Mesodermal cell (in vitro differentiated cells): ENCODE data around the gene FKBP10.
A peak's percentile ranks its signal among the peaks of the same experiment; 100 is the strongest.
"Not testable (repeated sequence)": the region's sequence is repeated elsewhere in the genome, so short reads cannot be mapped to it uniquely, and the experiment has no call there.

Experiments
- H3K27ac ChIP-seq: 2 replicates; pipeline ENCODE4 v1.7.0; 2013; ENCODE audit warnings: mild to moderate bottlenecking, low read depth, low read length, moderate library complexity; ENCODE audit not compliant: severe bottlenecking
- H3K36me3 ChIP-seq: 2 replicates; pipeline ENCODE4 v1.7.1; 2013; ENCODE audit warnings: mild to moderate bottlenecking, low read length, moderate library complexity; ENCODE audit not compliant: control insufficient read depth, insufficient read depth
- H3K4me1 ChIP-seq: one replicate; pipeline ENCODE4 v1.7.1; 2013; ENCODE audit warnings: mild to moderate bottlenecking, low read length; ENCODE audit not compliant: insufficient read depth, control insufficient read depth, poor library complexity, severe bottlenecking
- H3K4me3 ChIP-seq: 2 replicates; pipeline ENCODE4 v1.7.0; 2013; ENCODE audit warnings: low read length, control low read depth, mild to moderate bottlenecking; ENCODE audit not compliant: insufficient read depth, poor library complexity, severe bottlenecking; ENCODE audit errors: extremely low read depth
- H3K9me3 ChIP-seq: 2 replicates; pipeline ENCODE4 v1.7.1; 2013; ENCODE audit warnings: mild to moderate bottlenecking, low read length, moderate library complexity; ENCODE audit not compliant: control insufficient read depth
- WGBS, 2 experiments: methylation state at CpG; one replicate each; pipeline ENCODE4 v1.1.5; 2013; ENCODE audit warnings: missing lambda C conversion rate in 2 of 2; ENCODE audit not compliant: insufficient coverage in 2 of 2; 5-methylcytosine and 5-hydroxymethylcytosine counted together

Gene FKBP10

DNA sequence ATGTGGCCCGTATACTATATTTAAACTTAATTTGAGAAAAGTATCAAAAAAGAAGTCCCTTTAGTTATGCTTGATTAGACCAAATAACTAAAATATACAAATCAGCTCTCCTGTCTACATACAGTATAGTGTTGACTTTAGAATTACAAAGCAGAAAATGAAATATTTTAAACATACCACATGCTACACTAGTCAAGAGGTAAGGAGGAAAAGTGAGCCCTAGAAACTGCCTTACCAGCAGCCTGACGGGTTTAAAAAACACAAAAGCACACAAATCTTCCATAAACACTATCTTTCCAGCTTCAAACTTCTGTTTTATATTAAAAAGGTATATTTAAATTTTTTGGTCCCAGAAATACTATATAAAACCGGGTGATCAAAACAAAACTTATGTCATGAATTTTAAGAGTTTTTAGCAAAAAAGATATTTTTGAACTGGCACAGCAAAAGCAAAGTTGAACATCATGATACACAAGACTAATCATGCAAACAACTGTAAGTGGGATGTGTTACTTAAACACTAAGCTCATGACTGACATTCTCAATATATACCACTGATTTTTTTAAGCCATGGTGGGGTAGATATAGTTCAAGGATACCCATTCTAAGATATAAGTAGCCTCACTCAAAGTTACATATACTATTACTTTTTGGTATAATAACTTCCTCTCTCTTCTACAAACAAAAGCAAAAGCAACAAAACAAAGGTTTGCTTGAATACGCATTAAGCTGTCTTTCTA is 36.6 kb downstream of the FKBP10 start:
- WGBS, 2 experiments: 94 to 100% methylated on average over 1 of the region's 4 CpGs
- Histone ChIP-seq H3K4me3 (no peak overlapping the region), H3K4me1 (no peaks in the 10 kb centered on the region), H3K9me3 (no peaks in the 10 kb centered on the region), H3K27ac (no peak overlapping the region), H3K36me3 (peaks cover 25% of the 10 kb centered on the region)

DNA sequence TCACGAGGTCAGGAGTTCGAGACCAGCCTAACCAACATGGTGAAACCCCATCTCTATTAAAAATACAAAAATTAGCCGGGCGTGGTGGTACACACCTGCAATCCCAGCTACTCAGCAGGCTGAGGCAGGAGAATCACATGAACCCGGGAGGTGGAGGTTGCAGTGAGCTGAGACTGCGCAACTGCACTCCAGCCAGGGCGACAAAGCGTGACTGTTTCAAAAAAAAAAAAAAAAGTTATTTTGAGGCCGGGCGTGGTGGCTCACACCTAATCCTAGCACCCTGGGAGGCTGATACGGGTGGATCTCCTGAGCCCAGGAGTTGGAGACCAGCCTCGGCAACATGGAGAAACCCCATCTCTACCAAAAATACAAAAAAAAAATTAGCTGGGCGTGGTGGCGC is 38.6 kb downstream of the FKBP10 start:
- H3K4me3 ChIP-seq, H3K4me1 ChIP-seq, H3K9me3 ChIP-seq, H3K27ac ChIP-seq: not testable (repeated sequence)
- H3K36me3 ChIP-seq: peaks cover 33% of the 10 kb centered on the region
- 88 to 97% methylated on average over 5 to 10 of the region's 14 CpGs for WGBS, 2 experiments

- Histone ChIP-seq H3K36me3 (no peaks in the 10 kb centered on the region), H3K4me1 (peaks cover 10% of the 10 kb centered on the region), H3K4me3 (no peak overlapping the region), H3K27ac (no peak overlapping the region), H3K9me3 (no peaks in the 10 kb centered on the region)
- WGBS, 2 experiments: 70 to 74% methylated on average over 2 to 3 of the region's 3 CpGs
Measured at GRCh38 chr17:41860254-41860931, 47.6 kb downstream of the FKBP10 start.

- 84 to 89% methylated on average over 15 to 16 of the region's 18 CpGs for WGBS, 2 experiments
- H3K4me1 ChIP-seq: peaks cover 10% of the 10 kb centered on the region
- H3K4me3 ChIP-seq: no peak overlapping the region
- no peak overlapping the region for H3K27ac ChIP-seq
- H3K9me3 ChIP-seq: no peaks in the 10 kb centered on the region
- peaks cover 16% of the 10 kb centered on the region for H3K36me3 ChIP-seq
Measured at GRCh38 chr17:41863074-41863848, 50.5 kb downstream of the FKBP10 start.

GRCh38 chr17:41864498-41864835 is 51.7 kb downstream of the FKBP10 start:
- 0% methylated on average over 24 to 25 of the region's 25 CpGs for WGBS, 2 experiments
- peak overlapping the region; percentile 88 for H3K27ac ChIP-seq
- peaks cover 28% of the 10 kb centered on the region for H3K36me3 ChIP-seq
- H3K4me1 ChIP-seq: peaks cover 10% of the 10 kb centered on the region
- H3K9me3 ChIP-seq: no peaks in the 10 kb centered on the region
- peak overlapping the region; percentile 90 for H3K4me3 ChIP-seq

DNA sequence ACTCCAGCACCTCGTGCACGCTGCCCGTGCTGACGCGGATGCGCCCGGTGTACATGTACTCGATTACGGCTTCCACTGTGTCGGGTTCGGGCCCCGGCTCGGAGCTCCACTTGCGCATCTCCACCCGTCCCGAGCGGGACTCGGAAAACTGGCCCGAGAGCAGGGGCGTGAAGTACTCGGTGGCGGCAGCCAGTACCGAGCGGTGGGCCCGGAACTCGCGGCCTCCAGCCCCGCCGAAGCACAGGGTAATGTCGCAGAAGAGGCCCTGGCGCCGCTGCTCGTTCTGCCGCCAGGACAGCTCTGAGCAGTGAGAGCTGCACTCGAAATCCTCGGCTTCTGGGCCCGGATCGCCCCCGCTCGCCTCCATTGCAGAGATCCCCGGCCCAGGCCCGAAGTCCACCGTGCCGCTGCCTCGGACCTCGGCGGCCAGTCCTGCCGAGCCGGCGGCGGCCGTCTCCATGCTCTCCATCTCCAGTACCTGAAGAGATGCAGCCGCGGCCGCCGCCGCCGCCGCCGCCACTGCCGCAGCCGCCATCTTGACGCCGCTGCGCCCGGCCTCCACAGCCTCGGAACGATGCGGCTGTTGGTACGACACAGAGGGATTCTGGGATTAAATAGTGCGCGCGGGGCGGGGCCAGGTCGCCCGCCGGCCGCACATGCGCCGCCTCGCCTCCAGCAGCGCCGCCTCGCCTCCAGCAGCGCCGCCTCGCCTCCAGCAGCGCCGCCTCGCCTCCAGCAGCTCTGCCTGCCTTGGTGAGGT is 52.2 kb downstream of the FKBP10 start, which contains the start of gene KLHL11:
KLHL11 (minus strand) TSS at position 588 of the 760 bp plus-strand sequence; CDS start at position 535, 53 bp downstream.
- H3K4me3 ChIP-seq: peak within 1 kb of the TSS; percentile 90
- H3K4me1 ChIP-seq: peaks cover 10% of the 10 kb centered on the region
- peak within 1 kb of the TSS; percentile 88 for H3K27ac ChIP-seq
- H3K9me3 ChIP-seq: no peaks in the 10 kb centered on the region
- peaks cover 33% of the 10 kb centered on the region for H3K36me3 ChIP-seq
- 0% methylated on average over 63 to 84 of the region's 90 CpGs for WGBS, 2 experiments

GRCh38 chr17:41865596-41865893 is 52.7 kb downstream of the FKBP10 start:
- H3K9me3 ChIP-seq: no peaks in the 10 kb centered on the region
- H3K27ac ChIP-seq: peak overlapping the region; percentile 88
- 11 to 20% methylated on average over 9 of the region's 10 CpGs for WGBS, 2 experiments
- H3K36me3 ChIP-seq: peaks cover 39% of the 10 kb centered on the region
- H3K4me1 ChIP-seq: peaks cover 10% of the 10 kb centered on the region
- H3K4me3 ChIP-seq: peak overlapping the region; percentile 90

GRCh38 chr17:41868568-41868967 is 55.8 kb downstream of the FKBP10 start:
- peaks cover 2% of the 10 kb centered on the region for H3K4me1 ChIP-seq
- no peak overlapping the region for H3K27ac ChIP-seq
- no peak overlapping the region for H3K4me3 ChIP-seq
- H3K36me3 ChIP-seq: peaks cover 68% of the 10 kb centered on the region
- H3K9me3 ChIP-seq: no peaks in the 10 kb centered on the region
- WGBS, 2 experiments: 100% methylated on average over 1 to 2 of the region's 3 CpGs

GRCh38 chr17:41869426-41869825 is 56.6 kb downstream of the FKBP10 start:
- Histone ChIP-seq H3K27ac (no peak overlapping the region), H3K4me1 (no peaks in the 10 kb centered on the region), H3K9me3 (no peaks in the 10 kb centered on the region), H3K36me3 (peaks cover 77% of the 10 kb centered on the region), H3K4me3 (no peak overlapping the region)
- WGBS, 2 experiments: 95 to 98% methylated on average over 9 of the region's 9 CpGs

DNA sequence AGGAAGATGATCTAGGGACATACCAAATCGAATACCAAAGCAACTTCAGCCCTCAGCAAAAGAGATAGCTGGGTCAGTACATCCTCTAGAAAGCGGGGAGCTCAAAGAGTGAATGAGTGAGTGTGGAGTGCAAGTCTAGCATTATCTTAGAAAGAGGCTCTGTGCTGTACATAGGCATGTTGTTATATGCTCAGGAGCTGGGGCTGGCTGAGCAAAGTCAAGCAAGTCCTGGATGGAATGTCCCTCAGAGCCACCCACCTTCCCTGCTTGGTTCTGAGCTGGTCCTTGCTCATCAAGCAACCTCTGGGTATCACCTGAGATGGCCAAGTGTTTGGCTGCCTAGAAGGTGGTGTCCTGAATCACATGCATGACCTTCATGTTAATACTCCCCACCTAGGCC is 57.3 kb downstream of the FKBP10 start:
- Histone ChIP-seq H3K4me3 (no peak overlapping the region), H3K4me1 (no peaks in the 10 kb centered on the region), H3K36me3 (peaks cover 84% of the 10 kb centered on the region), H3K9me3 (no peaks in the 10 kb centered on the region), H3K27ac (no peak overlapping the region)
- WGBS, 2 experiments: 92 to 100% methylated on average over 2 of the region's 2 CpGs
